HPDE6-E6E7 (cell line): ENCODE measurements around the gene CAPZB.

ENCODE experiments used
- DNase-seq: peaks from one replicate; pipeline ENCODE4 v3.0.0; 2011; ENCODE audit warnings: missing footprints; ENCODE audit errors: extremely low spot score

CAPZB gene

GRCh38 chr1:19405761-19406487, 79.4 kb downstream of the CAPZB start:
- DNase-seq = no peak

DNA sequence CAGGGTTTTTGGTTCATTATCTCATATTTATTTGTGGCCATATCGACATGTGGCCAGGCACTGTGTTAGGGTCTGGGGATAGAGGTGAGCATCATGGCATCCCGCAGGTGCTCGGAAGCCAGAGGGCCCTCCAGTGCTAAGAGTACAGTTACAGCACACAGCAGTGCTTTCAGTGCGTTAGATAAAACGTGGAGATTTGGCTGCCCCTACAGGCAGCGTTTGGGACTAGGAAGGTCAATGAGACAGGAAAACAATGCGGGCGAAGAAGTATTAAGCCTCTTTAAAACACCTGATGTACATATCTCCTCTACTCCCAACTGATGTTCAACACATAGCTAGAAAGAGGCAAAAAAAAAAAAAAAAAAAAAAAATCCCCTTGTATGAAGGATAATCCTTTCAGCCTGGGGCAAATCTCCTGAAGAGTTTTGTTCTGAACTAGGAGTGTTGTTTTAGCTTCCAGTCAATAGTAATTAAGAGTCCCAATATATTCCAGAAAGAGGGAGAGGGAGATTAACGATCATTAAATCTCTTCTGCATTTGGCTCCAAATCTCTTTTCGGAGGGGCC, 80.1 kb downstream of the CAPZB start:
- DNase-seq = no peak

DNA sequence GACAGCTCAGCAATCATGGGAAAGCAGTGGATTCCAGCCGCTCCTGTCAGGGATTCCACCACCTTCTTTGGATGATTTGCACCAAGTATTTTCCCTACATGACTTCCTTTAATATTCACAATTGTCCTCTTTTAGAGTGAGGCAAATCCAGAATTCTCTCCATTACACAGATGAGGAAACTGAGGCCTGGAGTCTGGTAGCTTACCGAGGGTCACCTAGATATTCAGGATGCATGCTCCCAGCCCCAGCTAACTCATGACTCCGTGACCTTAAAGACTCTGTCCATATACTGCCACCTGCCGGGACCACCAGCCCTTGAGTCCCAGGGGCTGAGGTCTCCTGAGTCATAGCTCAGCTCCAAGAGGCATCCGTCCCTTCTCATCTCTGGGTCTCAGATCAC, 80.6 kb downstream of the CAPZB start:
- no peak for DNase-seq

GRCh38 chr1:19403256-19403655, 82.1 kb downstream of the CAPZB start:
- no peak for DNase-seq

GRCh38 chr1:19402031-19402813, 83.1 kb downstream of the CAPZB start:
- DNase-seq = no peak

DNA sequence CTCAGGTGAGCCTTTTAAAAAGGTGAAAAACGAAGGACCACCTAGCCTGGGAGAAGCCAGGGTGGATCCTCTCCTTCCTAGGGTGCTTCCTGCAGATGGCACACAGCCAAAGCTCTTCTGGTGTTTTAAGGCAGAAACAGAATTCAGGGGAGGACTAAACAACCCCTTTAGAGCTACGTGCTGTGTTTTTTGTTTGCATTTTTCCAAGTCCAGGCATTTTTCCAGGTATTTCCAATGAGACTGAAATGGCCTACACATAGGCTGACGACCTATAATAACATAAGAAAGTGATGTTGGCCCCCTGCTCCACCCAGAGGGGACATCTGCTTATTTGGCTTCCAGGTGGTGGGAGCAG, 83.8 kb downstream of the CAPZB start:
- no peak for DNase-seq

GRCh38 chr1:19400875-19401534, 84.3 kb downstream of the CAPZB start:
- DNase-seq = no peak

DNA sequence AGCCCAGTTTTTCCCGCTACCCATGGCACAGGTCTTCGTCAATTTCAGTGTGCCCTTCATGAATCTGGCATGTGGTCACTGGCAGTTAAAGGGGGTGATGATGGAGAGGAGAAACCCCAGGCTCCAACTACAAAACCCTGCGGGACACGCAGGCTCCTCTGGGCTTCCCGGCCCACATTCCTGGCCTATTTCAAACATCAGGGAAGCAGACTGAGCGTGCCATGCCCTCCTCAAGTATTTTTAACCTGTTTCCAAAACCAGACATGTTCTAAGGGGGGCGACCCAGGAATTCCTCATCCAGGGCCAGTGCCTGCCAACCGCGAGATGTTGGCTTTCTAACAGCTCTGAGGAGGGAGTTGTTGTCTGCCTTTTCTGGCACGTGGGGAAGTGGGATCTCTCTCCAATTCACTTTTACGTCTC, 85.1 kb downstream of the CAPZB start:
- no peak for DNase-seq

- no peak for DNase-seq
Observed at GRCh38 chr1:19398309-19398760, 87.0 kb downstream of the CAPZB start.

DNA sequence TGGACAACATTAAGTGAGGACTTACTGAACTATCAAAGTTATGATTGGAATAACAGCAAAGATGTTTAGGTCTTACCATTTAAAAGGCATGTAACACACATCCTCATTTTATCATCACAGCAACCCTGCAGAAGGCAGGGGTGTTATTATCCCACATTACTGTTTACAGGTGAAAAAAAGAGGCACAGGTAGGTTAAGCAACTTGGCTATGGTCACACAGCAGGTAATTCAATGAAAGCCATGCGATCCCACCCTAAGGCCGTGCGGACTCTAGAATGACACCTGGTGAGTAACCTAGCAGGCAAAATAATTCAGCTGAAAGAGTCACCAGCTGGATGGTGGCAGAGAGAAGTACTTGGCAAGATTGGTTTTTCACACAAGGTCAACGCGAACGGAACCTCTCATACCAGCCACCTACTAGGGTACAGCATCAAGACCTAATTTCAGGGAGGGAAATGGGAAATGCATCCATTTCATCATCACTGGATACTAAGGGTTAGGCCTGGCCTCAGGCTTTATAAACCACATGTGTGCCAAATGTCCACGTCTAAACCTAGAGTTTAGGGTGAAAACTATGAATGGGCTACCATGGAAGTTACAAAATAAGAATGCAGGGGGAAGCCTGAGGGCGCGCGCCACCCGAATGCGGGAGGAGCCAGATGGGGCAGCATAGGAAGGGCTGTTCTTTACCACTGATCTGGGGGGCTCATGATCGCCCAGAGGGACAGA, 88.0 kb downstream of the CAPZB start:
- no peak for DNase-seq

DNA sequence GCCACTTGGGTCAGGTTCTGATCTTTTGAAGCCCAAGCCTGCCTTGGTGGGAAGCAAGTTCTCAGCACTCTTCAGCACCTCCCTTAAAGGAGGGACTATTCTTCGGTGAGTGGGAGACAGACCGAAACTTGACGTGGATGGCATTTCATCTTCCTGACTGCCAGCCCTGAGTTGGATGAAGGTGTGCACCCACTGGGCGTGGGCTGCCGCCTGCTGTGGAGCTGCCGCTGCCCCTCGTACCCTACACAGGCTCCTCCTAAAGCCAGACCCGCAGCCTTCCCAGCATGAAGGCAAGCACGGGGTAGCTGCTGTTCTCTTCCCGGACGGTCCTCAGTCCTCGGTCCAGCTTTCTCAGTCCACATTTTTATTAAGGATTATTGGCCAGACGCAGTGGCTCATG, 89.1 kb downstream of the CAPZB start:
- DNase-seq = no peak

- peak; percentile 56 for DNase-seq
Observed at GRCh38 chr1:19395678-19396192, 89.6 kb downstream of the CAPZB start.

DNA sequence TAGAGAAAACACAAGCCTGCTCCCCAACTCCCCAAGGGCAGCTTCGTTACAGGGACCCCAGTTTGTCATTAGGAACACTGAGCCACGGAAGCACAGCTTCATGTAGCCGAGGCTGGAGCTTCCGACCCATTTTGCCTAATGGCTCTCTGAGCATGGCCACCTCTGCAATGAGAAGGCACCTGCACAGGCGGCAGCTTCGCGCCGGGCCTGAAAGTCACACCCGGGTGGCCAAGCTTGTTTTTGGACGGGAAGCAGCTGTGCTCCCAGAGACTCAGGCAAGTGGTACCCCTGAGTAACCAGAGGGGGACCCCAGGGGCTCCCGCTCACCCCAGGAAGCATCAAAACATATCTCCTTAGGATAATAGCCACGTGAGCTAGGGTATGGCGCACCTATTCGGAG, 92.3 kb downstream of the CAPZB start:
- DNase-seq = no peak

GRCh38 chr1:19392221-19392620, 93.1 kb downstream of the CAPZB start:
- no peak for DNase-seq

- no peak for DNase-seq
Observed at GRCh38 chr1:19391596-19391981, 93.8 kb downstream of the CAPZB start.

GRCh38 chr1:19390901-19391595, 94.3 kb downstream of the CAPZB start:
- DNase-seq = peak; percentile 16

GRCh38 chr1:19390166-19390850, 95.0 kb downstream of the CAPZB start:
- no peak for DNase-seq

DNA sequence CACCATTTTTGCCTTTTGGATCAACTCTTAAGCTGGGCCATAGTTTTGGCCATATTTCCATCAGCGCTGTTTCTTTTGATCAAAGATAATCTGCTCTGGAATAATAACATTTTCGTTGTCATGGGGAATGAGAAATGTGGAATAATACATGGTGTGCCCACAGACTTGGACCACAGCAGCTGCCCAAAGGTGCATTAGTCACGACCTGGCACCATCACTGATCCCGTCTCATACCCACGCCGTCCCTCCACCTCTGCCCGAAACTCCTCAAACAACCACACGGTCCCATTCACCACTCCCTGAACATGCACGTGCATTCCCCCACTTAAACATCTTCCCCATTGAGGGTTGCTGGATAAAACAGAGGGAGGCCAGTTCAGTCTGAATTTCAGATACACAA, 96.4 kb downstream of the CAPZB start:
- no peak for DNase-seq

- DNase-seq = no peak
Observed at GRCh38 chr1:19387045-19387467, 98.3 kb downstream of the CAPZB start.

GRCh38 chr1:19385869-19386591, 99.3 kb downstream of the CAPZB start:
- DNase-seq = no peak
